NB4 (cell line): ENCODE measurements around the gene TCEAL4.

Experiments used
- DNase-seq: peaks from one replicate; pipeline ENCODE4 v3.0.0; 2010; ENCODE audit warnings: low read depth
- H3K4me3 ChIP-seq: one replicate; pipeline ENCODE4 v1.5.1; 2011; ENCODE audit warnings: mild to moderate bottlenecking, low read depth, low read length, moderate library complexity
- MYC ChIP-seq: IDR thresholded peaks from 2 replicates; pipeline ENCODE4 v1.6.1; 2011; ENCODE audit warnings: low read depth, low read length
- POLR2A ChIP-seq: IDR thresholded peaks from 2 replicates; pipeline ENCODE4 v1.6.1; 2011; ENCODE audit warnings: mild to moderate bottlenecking; ENCODE audit not compliant: insufficient read length; ENCODE audit errors: extremely low read depth
- TF ChIP-seq, protein P1 (sequence below): IDR thresholded peaks from 2 replicates; pipeline ENCODE4 v1.6.1; 2011; ENCODE audit warnings: low read depth, low read length
- TF ChIP-seq, protein P2 (sequence below): IDR thresholded peaks from one replicate; pipeline ENCODE4 v1.5.1; 2012; ENCODE audit warnings: low read depth, low read length

TCEAL4 gene

DNA sequence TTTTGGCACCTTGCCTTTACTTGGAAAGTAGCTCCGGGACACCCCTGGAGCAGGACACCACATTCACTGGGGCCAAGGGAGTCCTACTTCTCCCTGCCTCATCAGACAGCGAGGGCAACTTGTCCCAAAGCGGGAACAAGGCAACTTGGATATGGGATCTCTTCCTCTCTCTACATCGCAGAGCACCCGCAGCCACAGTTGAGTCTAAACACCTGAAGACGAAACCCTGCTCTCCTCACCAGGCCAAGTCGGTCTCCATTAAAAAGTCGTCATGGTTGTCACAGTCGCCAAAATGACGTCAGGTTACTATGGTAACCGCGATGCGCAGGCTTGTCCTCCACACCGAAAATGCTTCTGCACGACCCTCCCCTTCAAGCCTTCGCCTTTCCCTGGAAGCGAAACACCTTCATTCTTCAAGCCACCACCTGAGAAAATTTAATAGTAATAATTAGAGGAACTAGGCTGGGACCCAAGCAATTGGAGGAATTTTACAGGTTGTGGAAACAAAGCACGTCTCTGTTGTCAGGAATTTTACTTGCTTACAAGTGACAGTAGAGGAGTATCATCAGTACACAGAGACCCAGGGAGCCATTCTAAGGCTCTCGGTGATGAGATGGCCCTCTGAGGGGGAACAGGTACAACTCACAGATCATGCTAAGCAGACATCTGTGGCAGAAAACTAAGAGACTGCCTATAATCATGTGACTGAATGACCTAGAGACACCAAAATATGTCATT is 30.5 kb upstream of the TCEAL4 start:
- no peak for TF ChIP-seq MYC
- no peak overlapping the region for H3K4me3 ChIP-seq
- peak; percentile 0 for DNase-seq

DNA sequence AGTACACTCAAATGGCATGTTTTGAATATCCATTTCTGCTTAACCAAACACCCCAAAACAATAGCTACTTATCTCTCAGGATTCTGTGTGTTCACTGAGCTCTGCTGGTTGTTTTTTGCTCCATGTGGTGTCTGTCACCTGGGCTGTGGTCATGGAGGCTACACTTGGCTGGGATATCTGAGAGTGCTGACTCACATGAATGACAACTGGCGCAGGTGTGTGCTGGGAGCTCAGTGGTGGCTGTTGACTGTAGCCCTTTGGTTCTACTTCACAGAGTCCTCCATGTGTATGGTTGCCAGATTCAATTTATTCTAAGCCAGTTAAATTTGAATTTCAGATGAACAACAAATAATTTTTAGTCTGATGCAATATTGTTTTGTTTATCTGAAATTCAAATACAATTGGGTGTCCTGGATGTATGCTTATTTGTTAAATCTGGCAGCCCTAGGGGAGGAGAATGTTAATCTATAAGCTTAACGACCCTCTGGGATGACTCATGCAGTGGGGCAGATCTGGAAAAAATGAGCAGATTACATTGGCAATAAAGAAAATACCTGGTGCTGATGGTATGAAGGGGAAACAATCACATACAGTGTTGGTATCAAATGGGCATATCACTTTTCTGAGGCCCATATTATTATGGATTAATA is 28.2 kb upstream of the TCEAL4 start:
- no peak for DNase-seq
- TF ChIP-seq, protein P1, sequence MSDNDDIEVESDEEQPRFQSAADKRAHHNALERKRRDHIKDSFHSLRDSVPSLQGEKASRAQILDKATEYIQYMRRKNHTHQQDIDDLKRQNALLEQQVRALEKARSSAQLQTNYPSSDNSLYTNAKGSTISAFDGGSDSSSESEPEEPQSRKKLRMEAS = no peak
- no peak for TF ChIP-seq MYC
- no peak for TF ChIP-seq POLR2A
- TF ChIP-seq, protein P2, sequence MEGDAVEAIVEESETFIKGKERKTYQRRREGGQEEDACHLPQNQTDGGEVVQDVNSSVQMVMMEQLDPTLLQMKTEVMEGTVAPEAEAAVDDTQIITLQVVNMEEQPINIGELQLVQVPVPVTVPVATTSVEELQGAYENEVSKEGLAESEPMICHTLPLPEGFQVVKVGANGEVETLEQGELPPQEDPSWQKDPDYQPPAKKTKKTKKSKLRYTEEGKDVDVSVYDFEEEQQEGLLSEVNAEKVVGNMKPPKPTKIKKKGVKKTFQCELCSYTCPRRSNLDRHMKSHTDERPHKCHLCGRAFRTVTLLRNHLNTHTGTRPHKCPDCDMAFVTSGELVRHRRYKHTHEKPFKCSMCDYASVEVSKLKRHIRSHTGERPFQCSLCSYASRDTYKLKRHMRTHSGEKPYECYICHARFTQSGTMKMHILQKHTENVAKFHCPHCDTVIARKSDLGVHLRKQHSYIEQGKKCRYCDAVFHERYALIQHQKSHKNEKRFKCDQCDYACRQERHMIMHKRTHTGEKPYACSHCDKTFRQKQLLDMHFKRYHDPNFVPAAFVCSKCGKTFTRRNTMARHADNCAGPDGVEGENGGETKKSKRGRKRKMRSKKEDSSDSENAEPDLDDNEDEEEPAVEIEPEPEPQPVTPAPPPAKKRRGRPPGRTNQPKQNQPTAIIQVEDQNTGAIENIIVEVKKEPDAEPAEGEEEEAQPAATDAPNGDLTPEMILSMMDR = no peak
- no peak overlapping the region for H3K4me3 ChIP-seq

DNA sequence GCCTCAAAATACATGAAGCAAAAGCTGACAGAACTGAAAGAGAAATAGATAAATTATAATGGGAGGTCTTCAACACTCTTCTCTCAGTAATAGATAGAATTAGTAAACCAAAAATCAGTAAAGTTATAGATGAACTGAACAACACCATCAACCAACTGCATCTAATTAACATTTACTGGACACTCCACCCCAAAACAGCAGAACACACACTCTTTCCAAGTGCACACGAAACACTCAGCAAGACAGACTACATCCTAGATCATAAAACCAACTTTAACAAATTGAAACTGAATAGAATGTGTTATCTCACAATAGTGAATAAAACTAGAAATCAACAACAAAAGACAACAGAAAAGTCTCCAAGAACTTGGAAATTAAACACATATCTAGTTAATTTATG is 25.1 kb upstream of the TCEAL4 start:
- DNase-seq = no peak
- TF ChIP-seq, protein P1 = no peak
- TF ChIP-seq, protein P2 = no peak
- no peak for TF ChIP-seq MYC
- H3K4me3 ChIP-seq = no peak overlapping the region

DNA sequence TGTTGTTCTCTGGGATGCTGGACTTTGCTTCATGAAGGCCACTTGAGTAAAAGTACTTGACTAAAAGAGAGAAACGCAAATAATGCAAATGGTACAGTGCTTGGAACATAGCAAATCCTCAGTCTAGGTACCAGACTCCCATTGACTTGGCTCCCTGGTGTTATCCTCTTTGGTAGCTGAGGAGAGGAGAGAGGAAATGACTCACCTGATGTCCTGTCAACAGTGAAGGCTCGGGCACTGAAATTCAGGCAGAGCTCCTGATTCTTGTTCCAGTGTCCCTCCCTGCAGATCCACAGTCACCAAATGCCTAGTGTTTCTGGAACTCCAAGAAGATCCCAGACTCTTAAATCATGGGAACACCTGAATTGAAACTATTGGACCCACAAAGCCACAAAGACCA is 22.5 kb upstream of the TCEAL4 start:
- no peak for DNase-seq
- no peak overlapping the region for H3K4me3 ChIP-seq
- no peak for TF ChIP-seq MYC
- TF ChIP-seq, protein P1 = no peak
- TF ChIP-seq, protein P2 = no peak
- TF ChIP-seq POLR2A = no peak

DNA sequence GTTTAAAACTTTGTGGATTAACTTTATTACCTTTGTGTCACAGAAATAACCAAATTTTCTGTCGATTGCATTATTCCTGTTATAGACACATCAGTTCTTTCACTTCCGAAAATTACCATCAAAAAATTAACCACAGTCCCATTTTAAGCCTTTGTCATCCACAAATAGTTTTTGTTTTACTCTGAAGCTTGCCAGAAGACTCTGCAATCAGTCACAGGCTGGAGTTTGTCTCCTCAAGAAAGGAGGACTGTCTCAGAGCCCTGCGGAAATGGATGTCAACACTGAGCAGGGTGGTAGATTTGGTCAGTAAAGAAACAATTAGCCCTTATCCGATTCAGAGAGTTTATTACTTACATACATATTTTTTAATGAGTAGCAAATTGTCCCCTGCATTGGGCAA is 20.1 kb upstream of the TCEAL4 start:
- TF ChIP-seq, protein P2 = no peak
- TF ChIP-seq, protein P1 = no peak
- TF ChIP-seq POLR2A = no peak
- TF ChIP-seq MYC = no peak
- no peak overlapping the region for H3K4me3 ChIP-seq
- no peak for DNase-seq

DNA sequence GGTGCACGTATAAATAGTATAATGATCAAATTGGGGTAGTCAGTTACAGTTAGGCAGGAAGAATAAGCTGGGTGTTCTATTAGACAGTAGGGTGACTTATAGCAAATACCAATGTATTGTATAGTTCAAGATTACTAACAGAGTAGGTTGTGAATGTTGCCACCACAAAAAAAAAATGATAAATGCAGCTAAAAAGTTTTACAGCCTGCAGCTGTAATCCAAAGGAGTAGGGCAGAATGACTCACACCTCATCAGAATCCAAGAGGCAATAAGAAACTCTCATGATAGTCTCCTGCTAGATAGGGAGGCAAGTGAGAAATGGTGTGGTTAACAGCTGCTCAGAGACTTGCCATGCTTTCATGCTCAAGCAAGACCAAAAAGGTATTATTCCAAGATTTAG is 19.6 kb upstream of the TCEAL4 start:
- DNase-seq = no peak

More for the DNA sequence above, 19.6 kb upstream of the TCEAL4 start:
- no peak for TF ChIP-seq POLR2A
- TF ChIP-seq, protein P2 = no peak
- TF ChIP-seq MYC = no peak
- TF ChIP-seq, protein P1 = no peak
- H3K4me3 ChIP-seq = no peak overlapping the region
